ENCODE data around the gene KIF26A. TPM values are rescaled to one million over a fixed set of nuclear protein-coding genes. Genes with fewer than 3 reads are reported as not detected.

Gene KIF26A
- total RNA-seq, 1 donor from 2014 or later = 31.8 TPM

GRCh38 chr14:104161602-104162367 lies 23.4 kb downstream of the KIF26A start:
- no peak for DNase-seq

GRCh38 chr14:104162495-104162894 lies 24.1 kb downstream of the KIF26A start:
- DNase-seq = no peak

GRCh38 chr14:104163541-104163940 lies 25.2 kb downstream of the KIF26A start:
- DNase-seq = no peak

DNA sequence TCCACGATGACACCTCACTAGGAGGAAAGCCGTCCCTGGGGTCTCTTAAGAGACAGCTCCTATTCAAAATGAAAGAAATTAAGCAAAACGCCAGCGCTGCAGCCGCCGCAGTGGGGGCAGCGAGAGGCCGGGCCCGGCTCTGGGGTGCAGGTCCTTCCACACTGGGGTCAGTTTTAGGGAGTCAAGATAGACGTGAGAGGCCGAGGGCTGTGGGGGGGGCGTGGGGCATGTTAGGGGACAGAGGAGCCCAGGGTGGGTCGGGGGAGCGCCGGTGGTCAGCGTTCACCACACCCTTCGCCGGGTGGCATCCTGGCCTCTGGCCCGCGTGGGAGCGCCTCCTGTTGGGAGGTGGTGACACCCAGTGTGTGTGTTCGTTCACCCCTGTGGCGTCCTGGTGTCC lies 25.7 kb downstream of the KIF26A start:
- no peak for DNase-seq

GRCh38 chr14:104164512-104164911 lies 26.1 kb downstream of the KIF26A start:
- no peak for DNase-seq

GRCh38 chr14:104166698-104167097 lies 28.3 kb downstream of the KIF26A start:
- no peak for DNase-seq

- no peak for DNase-seq
Measured at GRCh38 chr14:104168603-104169002, 30.2 kb downstream of the KIF26A start.

- DNase-seq = no peak
Measured at GRCh38 chr14:104169005-104169698, 30.8 kb downstream of the KIF26A start.

GRCh38 chr14:104169699-104170479 lies 31.5 kb downstream of the KIF26A start:
- DNase-seq = no peak

GRCh38 chr14:104171029-104171697 lies 32.8 kb downstream of the KIF26A start:
- no peak for DNase-seq

GRCh38 chr14:104171895-104172294 lies 33.5 kb downstream of the KIF26A start:
- DNase-seq = no peak

DNA sequence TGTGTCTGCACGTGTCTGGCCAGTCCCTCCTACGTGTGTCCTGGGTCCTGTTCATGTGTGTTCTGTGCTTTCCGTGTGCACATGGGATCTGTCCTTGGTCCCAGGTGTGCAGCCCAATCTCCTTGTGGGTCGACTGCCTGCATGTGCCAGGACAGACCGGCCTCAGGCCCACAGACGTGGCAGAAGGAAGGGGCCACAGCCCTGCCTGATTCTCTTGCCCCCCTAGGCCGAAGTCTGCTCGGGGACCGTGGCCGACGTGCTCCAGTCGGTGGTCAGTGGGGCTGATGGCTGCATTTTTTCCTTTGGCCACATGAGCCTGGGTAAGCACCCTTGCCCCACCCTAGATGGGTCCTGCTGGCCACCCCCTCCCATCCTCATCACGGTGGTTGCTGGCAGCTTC lies 34.0 kb downstream of the KIF26A start:
- no peak for DNase-seq

- DNase-seq = no peak
Measured at GRCh38 chr14:104172880-104173279, 34.5 kb downstream of the KIF26A start.

DNA sequence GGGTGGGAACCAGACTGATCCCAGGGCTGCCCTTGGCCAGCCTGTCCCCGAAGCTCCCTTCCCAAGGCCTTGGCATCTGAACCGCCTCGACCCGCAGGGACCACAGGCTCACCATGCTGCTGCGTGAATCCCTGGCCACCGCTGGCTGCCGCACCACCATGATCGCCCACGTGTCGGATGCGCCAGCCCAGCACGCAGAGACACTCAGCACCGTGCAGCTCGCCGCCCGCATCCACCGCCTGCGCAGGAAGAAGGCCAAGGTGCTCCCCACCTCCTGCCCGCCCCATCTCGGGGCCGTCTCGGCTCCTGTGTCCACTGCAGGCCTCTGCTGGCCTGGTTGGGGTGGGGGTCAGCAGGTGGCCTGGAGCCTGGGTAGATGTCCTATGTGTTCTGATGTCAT lies 35.7 kb downstream of the KIF26A start:
- no peak for DNase-seq

DNA sequence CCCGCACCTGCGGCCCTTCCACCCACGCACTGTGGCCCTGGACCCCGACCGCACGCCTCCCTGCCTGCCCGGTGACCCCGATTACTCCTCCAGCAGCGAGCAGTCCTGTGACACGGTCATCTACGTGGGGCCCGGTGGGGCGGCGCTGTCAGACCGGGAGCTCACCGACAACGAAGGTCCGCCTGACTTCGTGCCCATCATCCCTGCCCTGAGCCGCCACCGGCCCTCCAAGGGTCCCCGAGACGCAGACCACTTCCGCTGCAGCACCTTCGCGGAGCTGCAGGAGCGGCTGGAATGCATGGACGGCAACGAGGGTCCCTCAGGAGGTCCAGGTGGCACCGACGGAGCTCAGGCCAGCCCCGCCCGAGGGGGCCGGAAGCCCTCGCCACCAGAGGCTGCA lies 36.7 kb downstream of the KIF26A start:
- no peak for DNase-seq

DNA sequence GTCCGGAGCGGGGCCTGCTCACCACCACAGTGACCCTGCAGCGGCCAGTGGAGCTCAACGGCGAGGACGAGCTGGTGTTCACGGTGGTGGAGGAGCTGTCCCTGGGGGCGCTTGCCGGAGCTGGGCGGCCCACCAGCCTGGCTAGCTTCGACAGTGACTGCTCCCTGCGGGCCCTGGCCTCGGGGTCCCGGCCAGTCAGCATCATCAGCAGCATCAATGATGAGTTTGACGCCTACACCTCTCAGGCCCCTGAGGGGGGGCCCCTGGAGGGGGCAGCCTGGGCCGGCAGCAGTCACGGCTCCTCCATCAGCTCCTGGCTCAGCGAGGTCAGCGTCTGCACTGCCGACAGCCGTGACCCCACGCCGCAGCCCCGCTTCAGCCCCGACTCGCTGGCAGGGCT lies 37.4 kb downstream of the KIF26A start:
- DNase-seq = no peak

- DNase-seq = no peak
Measured at GRCh38 chr14:104176611-104177010, 38.2 kb downstream of the KIF26A start.

GRCh38 chr14:104177411-104177810 lies 39.0 kb downstream of the KIF26A start:
- DNase-seq = no peak

DNA sequence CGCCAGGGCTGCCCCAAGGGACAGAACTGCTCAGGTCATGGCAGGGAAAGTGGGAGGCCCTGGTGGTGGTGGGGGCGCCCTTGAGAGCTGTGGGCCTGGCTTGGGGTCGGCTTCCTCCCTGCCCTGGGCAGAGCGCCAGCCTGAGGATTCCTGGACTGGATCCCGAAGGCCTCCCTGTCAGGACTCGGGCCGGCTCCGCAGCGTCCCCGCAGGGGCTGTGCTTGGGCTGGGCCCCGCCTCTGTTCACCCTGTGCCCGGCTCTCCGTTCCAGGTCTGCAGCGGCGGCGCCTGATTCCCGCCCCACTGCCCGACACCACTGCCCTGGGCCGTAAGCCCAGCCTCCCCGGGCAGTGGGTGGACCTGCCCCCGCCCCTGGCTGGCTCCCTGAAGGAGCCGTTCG lies 39.9 kb downstream of the KIF26A start:
- peak; percentile 21 for DNase-seq

DNA sequence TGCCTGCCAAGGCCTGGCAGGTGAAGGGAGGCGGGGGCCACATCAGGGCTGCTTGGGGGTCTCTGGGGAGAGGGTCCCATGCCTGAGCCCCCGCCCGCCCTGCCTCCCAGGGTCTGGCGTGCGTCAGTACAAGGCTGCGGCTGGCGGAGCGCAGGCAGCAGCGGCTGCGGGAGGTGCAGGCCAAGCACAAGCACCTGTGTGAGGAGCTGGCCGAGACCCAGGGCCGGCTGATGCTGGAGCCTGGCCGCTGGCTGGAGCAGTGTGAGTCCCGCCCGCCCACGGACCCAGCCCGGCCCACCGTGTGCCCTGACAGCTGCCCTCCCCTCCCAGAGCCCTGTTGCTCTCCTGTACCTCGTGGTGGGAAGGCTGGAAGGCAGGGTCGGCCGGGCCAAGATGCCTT lies 40.7 kb downstream of the KIF26A start:
- DNase-seq = no peak

- DNase-seq = no peak
Measured at GRCh38 chr14:104179564-104180129, 41.3 kb downstream of the KIF26A start.

DNA sequence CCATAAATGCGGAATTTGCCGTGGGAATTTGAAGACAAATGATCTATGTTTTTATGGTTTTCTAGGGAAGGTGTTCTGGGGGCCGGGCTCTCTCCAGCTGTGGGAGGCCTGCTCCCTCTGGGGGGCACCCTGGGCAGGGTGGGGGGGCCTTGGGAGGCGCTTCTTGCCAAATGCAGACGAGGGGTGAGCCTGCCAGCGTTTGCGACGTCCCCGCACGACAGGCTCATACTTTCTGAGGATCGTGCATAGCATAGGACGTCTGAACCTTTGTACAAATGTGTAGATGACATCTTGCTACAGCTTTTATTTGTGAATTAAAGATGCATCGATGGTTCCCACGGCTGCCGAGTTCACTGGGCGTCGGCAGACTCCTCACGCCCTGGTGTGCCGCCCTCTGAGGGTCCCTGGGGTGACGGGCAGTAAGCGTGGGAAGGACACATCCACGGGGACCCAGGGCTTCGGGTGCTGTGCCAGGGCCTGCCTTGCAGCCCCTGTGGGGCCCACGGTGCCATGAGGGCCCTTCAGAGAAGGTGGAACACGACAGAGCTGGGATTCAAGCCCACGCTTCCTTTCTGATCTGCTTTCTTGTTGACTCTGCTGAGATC lies 42.3 kb downstream of the KIF26A start:
- no peak for DNase-seq
